Adrenal gland (tissue), 12 donors: ENCODE data around the gene DLG2. TPM values are rescaled to one million over a fixed set of nuclear protein-coding genes. Genes with fewer than 3 reads are reported as not detected.

Source experiments
- DNase-seq, 7 donors: peaks; one replicate each; pipeline ENCODE4 v3.0.0-alpha.2; 2019 to 2020
- H3K27ac ChIP-seq, 5 donors: fragments of 200-600 bp; sonication (generic) in 4 of 5; 1 replicate in 3 of 5; 2 replicates in 2 of 5; pipeline versions ENCODE4 v1.5.1 to v1.8.0; 2016 to 2020; ENCODE audit warnings: mild to moderate bottlenecking in 1 of 5
- H3K27me3 ChIP-seq: fragments of 200-600 bp; 2 replicates; pipeline ENCODE4 v1.8.0; 2021
- H3K36me3 ChIP-seq, 2 donors: fragments of 200-600 bp; replicated peaks in 1 of 2; 1 replicate in 1 of 2; 2 replicates in 1 of 2; pipeline versions ENCODE4 v1.5.1 to v1.8.0; 2018 to 2022
- H3K4me1 ChIP-seq, 2 donors: fragments of 200-600 bp; replicated peaks in 1 of 2; 1 replicate in 1 of 2; 2 replicates in 1 of 2; pipeline versions ENCODE4 v1.5.1 to v1.8.0; 2018 to 2021
- H3K4me3 ChIP-seq, 4 donors: fragments of 200-600 bp; sonication (generic) in 3 of 4; one replicate each; pipeline ENCODE4 v1.5.1; 2016 to 2018
- H3K9me3 ChIP-seq, 3 donors: fragments of 200-600 bp; sonication (generic) in 1 of 3; replicated peaks in 1 of 3; 1 replicate in 2 of 3; 2 replicates in 1 of 3; pipeline versions ENCODE4 v1.5.1 to v1.8.0; 2016 to 2021
- POLR2A ChIP-seq, 2 donors: fragments of 450-650 bp; IDR thresholded peaks; one replicate each; pipeline ENCODE4 v1.6.1; 2017; ENCODE audit warnings: antibody characterized with exemption in 2 of 2, mild to moderate bottlenecking in 2 of 2, moderate library complexity in 1 of 2
- WGBS, 4 donors: extraction: QIAGEN DNeasy Blood & Tissue Kit in 2 of 4; methylation state at CpG; one replicate each; pipeline versions ENCODE4 v1.1.5 to v1.1.7; 2013 to 2017; 5-methylcytosine and 5-hydroxymethylcytosine counted together
- intact Hi-C, 2 donors: fragments of 100-400 bp; cut with DNase I; formaldehyde crosslinking; loops; one replicate each; pipeline versions ENCODE4 v1.14.1 to v1.15.0; 2022 to 2023
- polyA plus RNA-seq, 3 donors: library from polyadenylated mRNA; stranded (reverse); fragments of 200-250 nt in 2 of 3; fragments of 350-450 nt in 1 of 3; fragmentation: Illumina TruSeq in 1 of 3; extraction: RNeasy Lipid Tissue Mini Kit (QIAGEN cat#74804) in 1 of 3; gene quantifications; one replicate each; pipeline ENCODE4 v1.2.3, GENCODE V29; 2013 to 2014
- small RNA-seq, 2 donors: library from RNA; depleted of rRNA; stranded (forward); fragments of <200 nt; gene quantifications; one replicate each; pipeline ENCODE3, GENCODE V24; 2016
- total RNA-seq, 9 donors: library from RNA; depleted of rRNA in 4 of 9; stranded (reverse); fragments of >200 nt in 4 of 9; fragments of 120-200 nt in 1 of 9; fragmentation: NEBNext Ultra II Directional in 1 of 9; extraction: Animal tissue kit (Norgen Biotek cat#: 25700) in 1 of 9; gene quantifications; one replicate each; pipeline versions ENCODE4 v1.1.0 to v1.2.4, GENCODE V29; 2013 to 2023
- TF ChIP-seq, protein P1 (sequence below), 6 experiments: fragments of 450-650 bp in 4 of 6; fragments of 200-600 bp in 2 of 6; sonication (generic) in 1 of 6; IDR thresholded peaks; 1 replicate in 5 of 6; 2 replicates in 1 of 6; pipeline versions ENCODE4 v1.5.1 to v1.8.0; 2016 to 2021; ENCODE audit warnings: antibody characterized with exemption in 6 of 6, mild to moderate bottlenecking in 2 of 6, moderate library complexity in 1 of 6
- donor health status: healthy with polysubstance abuse.
- donor health status: Bipolar disorder and iron deficiency.
- donor health status: DM: yes; HTN: yes; CAD: no.
- donor health status: DM: no; HTN: no; CAD: no.
- donor health status: DM: no; HTN: no; CAD: no.
- donor health status: DM: yes; HTN: yes; CAD: no.

The DLG2 gene
- total and polyA plus RNA-seq, 12 donors: 8.3 to 101 (median 37.5) TPM

DNA sequence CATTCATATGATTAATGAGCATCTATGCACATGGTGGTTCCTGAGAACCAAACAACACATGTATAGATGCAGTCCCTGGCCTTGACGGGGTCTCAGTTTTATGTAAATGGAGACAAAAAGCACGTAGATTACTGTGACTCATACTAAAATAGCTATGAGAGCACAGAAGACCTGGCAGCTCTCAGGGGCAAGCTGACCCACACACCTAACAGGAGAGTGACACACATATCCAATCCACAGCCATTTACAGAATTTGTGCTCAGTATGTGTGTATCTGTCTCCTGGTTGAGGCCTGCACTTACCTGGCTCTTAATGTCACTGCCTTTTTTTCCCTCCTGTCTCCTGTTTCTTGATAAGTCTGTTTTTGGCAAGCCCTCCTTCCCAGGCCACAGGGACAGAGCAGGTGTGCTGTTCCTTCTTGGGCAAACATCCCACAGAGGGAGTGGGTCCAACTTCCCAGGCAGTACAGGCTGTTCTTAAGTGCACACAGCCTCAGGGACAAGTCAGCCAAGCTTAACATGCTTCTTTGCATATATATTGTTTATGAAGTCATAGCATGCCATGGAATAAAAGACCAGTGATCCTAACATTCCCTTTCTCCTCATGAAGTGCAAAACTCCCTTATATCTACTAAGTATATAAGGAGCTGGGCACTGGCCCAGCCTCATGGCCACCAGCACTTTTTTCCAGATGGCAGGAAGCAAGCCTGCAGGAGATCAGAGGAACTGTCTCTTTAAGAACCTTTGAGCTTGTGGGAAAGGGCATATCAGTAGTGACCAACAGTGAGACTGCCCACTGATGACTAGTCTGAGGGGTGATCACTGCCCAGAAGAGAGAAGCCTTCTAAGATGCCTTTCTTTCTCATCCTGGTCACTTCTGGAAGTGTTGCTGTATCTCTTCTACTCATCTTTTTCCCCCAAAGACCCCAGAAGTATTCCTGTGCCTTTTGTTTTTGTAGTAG is 2216.3 kb downstream of the DLG2 start:
- Histone ChIP-seq H3K4me3 (no peak overlapping the region), H3K27me3 (no peaks in the 10 kb centered on the region), H3K9me3 (no peaks in the 10 kb centered on the region), H3K4me1 (no peaks in the 10 kb centered on the region), H3K36me3 (no peaks in the 10 kb centered on the region), H3K27ac (no peak overlapping the region)
- no peak for TF ChIP-seq POLR2A (IDR thresholded peaks at IDR 0.05)
- TF ChIP-seq, protein P1, sequence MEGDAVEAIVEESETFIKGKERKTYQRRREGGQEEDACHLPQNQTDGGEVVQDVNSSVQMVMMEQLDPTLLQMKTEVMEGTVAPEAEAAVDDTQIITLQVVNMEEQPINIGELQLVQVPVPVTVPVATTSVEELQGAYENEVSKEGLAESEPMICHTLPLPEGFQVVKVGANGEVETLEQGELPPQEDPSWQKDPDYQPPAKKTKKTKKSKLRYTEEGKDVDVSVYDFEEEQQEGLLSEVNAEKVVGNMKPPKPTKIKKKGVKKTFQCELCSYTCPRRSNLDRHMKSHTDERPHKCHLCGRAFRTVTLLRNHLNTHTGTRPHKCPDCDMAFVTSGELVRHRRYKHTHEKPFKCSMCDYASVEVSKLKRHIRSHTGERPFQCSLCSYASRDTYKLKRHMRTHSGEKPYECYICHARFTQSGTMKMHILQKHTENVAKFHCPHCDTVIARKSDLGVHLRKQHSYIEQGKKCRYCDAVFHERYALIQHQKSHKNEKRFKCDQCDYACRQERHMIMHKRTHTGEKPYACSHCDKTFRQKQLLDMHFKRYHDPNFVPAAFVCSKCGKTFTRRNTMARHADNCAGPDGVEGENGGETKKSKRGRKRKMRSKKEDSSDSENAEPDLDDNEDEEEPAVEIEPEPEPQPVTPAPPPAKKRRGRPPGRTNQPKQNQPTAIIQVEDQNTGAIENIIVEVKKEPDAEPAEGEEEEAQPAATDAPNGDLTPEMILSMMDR (IDR thresholded peaks at IDR 0.05): no peak
- DNase-seq: no peak
- intact Hi-C loops: no loop called here
- 59 to 71% (median 66%) methylated on average over 2 of the region's 2 CpGs for whole genome bisulfite sequencing, 4 donors

DNA sequence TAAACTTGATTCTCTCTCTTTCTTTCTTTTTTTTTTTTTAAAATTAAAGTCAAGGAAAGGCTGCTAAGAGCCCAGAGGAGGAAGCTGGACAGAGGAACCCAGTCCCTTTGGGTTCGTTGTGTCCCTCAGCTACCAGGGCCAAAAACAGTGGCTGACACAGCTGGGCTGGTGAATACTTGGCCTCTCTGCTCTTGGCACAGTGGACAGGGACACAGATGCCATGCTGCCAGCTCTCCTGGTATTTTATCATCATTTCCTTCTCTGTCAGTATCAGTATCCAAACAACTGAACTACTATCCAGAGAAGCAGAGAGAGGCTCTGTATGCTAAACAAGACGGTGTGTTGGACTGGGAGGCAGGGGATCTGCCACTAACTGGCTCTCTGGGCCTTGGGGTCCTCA is 2217.3 kb downstream of the DLG2 start:
- intact Hi-C loops: no loop called here
- H3K36me3 ChIP-seq: no peaks in the 10 kb centered on the region
- no peaks in the 10 kb centered on the region for H3K4me1 ChIP-seq
- H3K4me3 ChIP-seq: no peak overlapping the region
- no peak for DNase-seq
- H3K9me3 ChIP-seq: no peaks in the 10 kb centered on the region
- WGBS, 4 donors: 78 to 92% (median 81%) methylated on average over 2 of the region's 2 CpGs
- no peaks in the 10 kb centered on the region for H3K27me3 ChIP-seq
- H3K27ac ChIP-seq: no peak overlapping the region
- TF ChIP-seq, protein P1 (IDR thresholded peaks at IDR 0.05): no peak
- TF ChIP-seq POLR2A (IDR thresholded peaks at IDR 0.05): no peak

DNA sequence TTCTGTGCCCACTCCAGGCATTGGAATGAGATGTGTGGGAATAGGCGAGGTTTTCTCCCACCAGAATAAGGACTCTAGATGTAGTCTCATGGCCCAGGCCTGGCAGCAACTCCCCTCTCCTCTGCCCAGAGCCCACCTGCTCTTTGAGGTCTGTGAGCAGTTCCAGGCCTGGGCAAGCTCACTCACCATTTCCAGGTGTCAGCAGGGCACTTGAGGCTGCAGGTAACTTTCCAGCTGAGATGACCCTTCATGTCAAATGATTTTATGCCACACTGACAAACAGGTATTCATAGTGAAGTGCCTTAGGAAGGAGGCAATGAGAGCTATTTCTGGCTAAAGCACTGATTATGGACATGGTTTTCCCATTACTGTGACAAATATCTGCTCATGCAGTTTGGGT is 2217.7 kb downstream of the DLG2 start:
- intact Hi-C loops: no loop called here
- no peaks in the 10 kb centered on the region for H3K36me3 ChIP-seq

DNA sequence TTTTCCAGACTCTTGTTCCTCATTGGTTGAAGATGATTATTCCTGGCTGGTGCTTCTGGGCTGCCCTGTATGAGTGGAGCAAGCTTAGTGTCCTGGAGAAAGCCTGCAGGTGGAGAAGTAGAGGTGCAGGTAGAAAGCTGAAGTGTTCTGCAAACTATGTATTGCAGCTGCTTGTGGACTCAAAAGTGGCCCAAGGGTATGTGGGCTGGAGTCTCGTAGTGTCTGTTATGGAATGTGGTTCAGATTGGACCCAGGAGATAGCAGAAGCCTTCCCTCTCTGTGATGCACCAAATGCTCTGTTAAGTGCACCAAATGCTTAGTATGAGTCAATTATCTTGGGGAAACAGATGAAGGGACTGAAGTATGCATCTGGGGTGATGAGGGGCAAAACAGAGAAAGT is 2218.2 kb downstream of the DLG2 start:
- no peak overlapping the region for H3K4me3 ChIP-seq
- no peak for TF ChIP-seq POLR2A (IDR thresholded peaks at IDR 0.05)
- TF ChIP-seq, protein P1 (IDR thresholded peaks at IDR 0.05): no peak
- DNase-seq: no peak
- H3K36me3 ChIP-seq: no peaks in the 10 kb centered on the region
- H3K9me3 ChIP-seq: no peaks in the 10 kb centered on the region
- intact Hi-C loops: no loop called here
- no peaks in the 10 kb centered on the region for H3K27me3 ChIP-seq
- H3K4me1 ChIP-seq: no peaks in the 10 kb centered on the region
- 77 to 92% (median 82%) methylated on average over 1 of the region's 1 CpG for WGBS, 4 donors
- no peak overlapping the region for H3K27ac ChIP-seq

More for the DNA sequence above, 2217.7 kb downstream of the DLG2 start:
- 75 to 90% (median 83%) methylated on average over 1 of the region's 1 CpG; no CpG with 5 or more reads in 1 of the 4 donors for WGBS, 4 donors
- no peak for DNase-seq
- no peaks in the 10 kb centered on the region for H3K4me1 ChIP-seq
- H3K9me3 ChIP-seq: no peaks in the 10 kb centered on the region
- H3K27ac ChIP-seq: no peak overlapping the region
- TF ChIP-seq, protein P1 (IDR thresholded peaks at IDR 0.05): no peak
- TF ChIP-seq POLR2A (IDR thresholded peaks at IDR 0.05): no peak
- no peaks in the 10 kb centered on the region for H3K27me3 ChIP-seq
- no peak overlapping the region for H3K4me3 ChIP-seq

Small RNAs within 50 kb of the gene (small RNA-seq; reads per million reads assigned to genes)
- gene RF02112 (0 reads per million in 2 donors), gene RF02113 (0 reads per million in 2 donors), gene RNU6-1292P (0 reads per million in 2 donors)

Other genes with a start within 250 kb of the DLG2 start
- 10 to 100 TPM; 39.9 to 96.4 (median 50.4) TPM for gene TMEM126B, start 1.2 kb upstream of the DLG2 start, total RNA-seq
- gene TMEM126B, start 1.2 kb upstream of the DLG2 start, polyA plus RNA-seq: 100 to 1,000 TPM in 1 of 3 donors, 10 to 100 TPM in 2; 62.8 to 125 (median 90.8) TPM
- 10 to 100 TPM; 16.4 to 62.6 (median 36.0) TPM for gene TMEM126A, start 20.6 kb upstream of the DLG2 start, total RNA-seq
- gene TMEM126A, start 20.6 kb upstream of the DLG2 start, polyA plus RNA-seq: 10 to 100 TPM; 49.3 to 62.1 (median 51.9) TPM
- 10 to 100 TPM; 18.2 to 78.6 (median 40.5) TPM for gene CREBZF, start 37.8 kb upstream of the DLG2 start, total RNA-seq
- 10 to 100 TPM; 15.8 to 50.0 (median 32.0) TPM for gene CREBZF, start 37.8 kb upstream of the DLG2 start, polyA plus RNA-seq
- gene CCDC89, start 58.9 kb upstream of the DLG2 start, total RNA-seq: 1 to 10 TPM in 7 of 9 donors, under 1 TPM in 1, not detected in 1; 0.66 to 2.3 (median 1.9) TPM
- under 1 TPM; 0.61 to 0.99 (median 0.64) TPM for gene CCDC89, start 58.9 kb upstream of the DLG2 start, polyA plus RNA-seq
- 100 to 1,000 TPM in 1 of 9 donors, 10 to 100 TPM in 7, 1 to 10 TPM in 1; 9.2 to 134 (median 20.9) TPM for gene SYTL2, start 183.8 kb upstream of the DLG2 start, total RNA-seq
- 10 to 100 TPM in 2 of 3 donors, 1 to 10 TPM in 1; 8.2 to 21.8 (median 12.1) TPM for gene SYTL2, start 183.8 kb upstream of the DLG2 start, polyA plus RNA-seq
- gene CCDC83, start 228.0 kb upstream of the DLG2 start, total RNA-seq: not detected
- not detected for gene CCDC83, start 228.0 kb upstream of the DLG2 start, polyA plus RNA-seq